ENCODE results near the gene GABRA6.
A peak's percentile ranks its signal among the peaks of the same experiment; 100 is the strongest.
"Not testable (repeated sequence)": the region's sequence is repeated elsewhere in the genome, so short reads cannot be mapped to it uniquely, and the experiment has no call there.

GABRA6 gene

GRCh38 chr5:161685461-161685860 is at the start of gene GABRA6:
Gene GABRA6, plus strand, starts transcription at chr5:161685721. Its CDS starts 269 bp downstream, at chr5:161685990.
- DNase-seq (ENCODE audit: low spot score) = no peak

- no peak for DNase-seq (ENCODE audit: low spot score)
Measured at GRCh38 chr5:161637591-161637990, 47.9 kb upstream of the GABRA6 start.

- DNase-seq (ENCODE audit: low spot score) = no peak
Measured at GRCh38 chr5:161641444-161641843, 44.1 kb upstream of the GABRA6 start.

- no peak for DNase-seq (ENCODE audit: low spot score)
Measured at GRCh38 chr5:161645264-161645663, 40.3 kb upstream of the GABRA6 start.

GRCh38 chr5:161651926-161652325 is 33.6 kb upstream of the GABRA6 start:
- not testable (repeated sequence) for DNase-seq (ENCODE audit: low spot score)

GRCh38 chr5:161660806-161661205 is 24.7 kb upstream of the GABRA6 start:
- DNase-seq (ENCODE audit: low spot score) = no peak

- DNase-seq (ENCODE audit: low spot score) = no peak
Measured at GRCh38 chr5:161663431-161663830, 22.1 kb upstream of the GABRA6 start.

GRCh38 chr5:161676103-161676502 is 9.4 kb upstream of the GABRA6 start:
- peak; percentile 24 for DNase-seq (ENCODE audit: low spot score)

- DNase-seq (ENCODE audit: low spot score) = no peak
Measured at GRCh38 chr5:161686149-161686548, 628 bp downstream of the GABRA6 start.

- DNase-seq (ENCODE audit: low spot score) = no peak
Measured at GRCh38 chr5:161686881-161687280, 1.4 kb downstream of the GABRA6 start.

GRCh38 chr5:161687316-161687715 is 1.8 kb downstream of the GABRA6 start:
- DNase-seq (ENCODE audit: low spot score) = no peak

GRCh38 chr5:161691911-161692310 is 6.4 kb downstream of the GABRA6 start:
- DNase-seq (ENCODE audit: low spot score) = no peak

GRCh38 chr5:161697001-161697400 is 11.5 kb downstream of the GABRA6 start:
- DNase-seq (ENCODE audit: low spot score) = no peak

- DNase-seq (ENCODE audit: low spot score) = no peak
Measured at GRCh38 chr5:161700065-161700464, 14.5 kb downstream of the GABRA6 start.

GRCh38 chr5:161703528-161703927 is 18.0 kb downstream of the GABRA6 start:
- DNase-seq (ENCODE audit: low spot score) = no peak

GRCh38 chr5:161707382-161707781 is 21.9 kb downstream of the GABRA6 start:
- no peak for DNase-seq (ENCODE audit: low spot score)

GRCh38 chr5:161709239-161709638 is 23.7 kb downstream of the GABRA6 start:
- no peak for DNase-seq (ENCODE audit: low spot score)

GRCh38 chr5:161713042-161713441 is 27.5 kb downstream of the GABRA6 start:
- DNase-seq (ENCODE audit: low spot score) = no peak

GRCh38 chr5:161719157-161719556 is 33.6 kb downstream of the GABRA6 start:
- DNase-seq (ENCODE audit: low spot score) = no peak

GRCh38 chr5:161720460-161720859 is 34.9 kb downstream of the GABRA6 start:
- no peak for DNase-seq (ENCODE audit: low spot score)

GRCh38 chr5:161734741-161735140 is 49.2 kb downstream of the GABRA6 start:
- no peak for DNase-seq (ENCODE audit: low spot score)

- no peak for DNase-seq (ENCODE audit: low spot score)
Measured at GRCh38 chr5:161740433-161740832, 54.9 kb downstream of the GABRA6 start.

- DNase-seq (ENCODE audit: low spot score) = no peak
Measured at GRCh38 chr5:161744276-161744675, 58.8 kb downstream of the GABRA6 start.

- no peak for DNase-seq (ENCODE audit: low spot score)
Measured at GRCh38 chr5:161745392-161745791, 59.9 kb downstream of the GABRA6 start.

- DNase-seq (ENCODE audit: low spot score) = no peak
Measured at GRCh38 chr5:161751265-161751664, 65.7 kb downstream of the GABRA6 start.

Measured in kidney tubule cell (primary cell).